GM23338 (cell line): ENCODE results near the gene COL6A3.

Source experiments
- EZH2 ChIP-seq: fragments of 200-600 bp; sonication (generic); IDR thresholded peaks from one replicate; pipeline ENCODE4 v1.8.0; 2017; ENCODE audit warnings: antibody characterized with exemption, mild to moderate bottlenecking, low read depth; ENCODE audit not compliant: unreplicated experiment
- EZH2phosphoT487 ChIP-seq: fragments of 200-600 bp; sonication (generic); IDR thresholded peaks from one replicate; pipeline ENCODE4 v1.8.1; 2018; ENCODE audit warnings: antibody characterized with exemption; ENCODE audit not compliant: unreplicated experiment
- POLR2AphosphoS5 ChIP-seq: IDR thresholded peaks from 2 replicates; pipeline ENCODE4 v1.6.1; 2016; ENCODE audit warnings: antibody characterized with exemption, low read depth
- REST ChIP-seq: IDR thresholded peaks from one replicate; pipeline ENCODE4 v1.6.1; 2018; ENCODE audit warnings: antibody characterized with exemption; ENCODE audit not compliant: unreplicated experiment
- TF ChIP-seq, protein P1 (sequence below), 2 experiments: fragments of 200-600 bp in 1 of 2; sonication (generic) in 1 of 2; conservative IDR thresholded peaks; 2 replicates each; pipeline versions ENCODE4 v1.5.1 to v1.6.1; 2016 to 2017; ENCODE audit warnings: antibody characterized with exemption in 2 of 2, low read depth in 2 of 2, mild to moderate bottlenecking in 2 of 2, moderate library complexity in 1 of 2
- TF ChIP-seq, protein P2 (sequence below): IDR thresholded peaks from 2 replicates; pipeline ENCODE4 v1.6.1; 2016; ENCODE audit warnings: antibody characterized with exemption

DNA sequence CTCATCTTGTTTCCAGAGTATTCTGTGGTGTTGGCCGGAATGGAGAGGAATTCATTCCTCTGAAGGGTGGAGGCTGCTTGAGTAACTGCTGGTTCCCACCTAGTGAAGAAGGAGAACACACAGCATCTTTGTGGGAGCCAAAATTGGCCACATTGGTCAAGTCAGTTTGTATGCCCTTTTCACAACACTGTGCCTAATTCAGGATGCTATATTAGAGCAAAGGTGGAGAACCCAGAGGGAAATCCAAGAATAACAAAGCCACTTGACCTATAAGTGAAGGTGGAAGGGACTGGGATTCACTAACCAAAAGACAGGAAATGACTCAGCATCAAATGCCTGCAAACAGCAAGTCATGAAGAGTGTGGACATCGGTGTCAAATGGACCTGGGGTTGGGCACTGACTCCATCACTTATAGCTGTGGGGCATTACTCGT is 45.8 kb upstream of the COL6A3 start:
- TF ChIP-seq, protein P1, sequence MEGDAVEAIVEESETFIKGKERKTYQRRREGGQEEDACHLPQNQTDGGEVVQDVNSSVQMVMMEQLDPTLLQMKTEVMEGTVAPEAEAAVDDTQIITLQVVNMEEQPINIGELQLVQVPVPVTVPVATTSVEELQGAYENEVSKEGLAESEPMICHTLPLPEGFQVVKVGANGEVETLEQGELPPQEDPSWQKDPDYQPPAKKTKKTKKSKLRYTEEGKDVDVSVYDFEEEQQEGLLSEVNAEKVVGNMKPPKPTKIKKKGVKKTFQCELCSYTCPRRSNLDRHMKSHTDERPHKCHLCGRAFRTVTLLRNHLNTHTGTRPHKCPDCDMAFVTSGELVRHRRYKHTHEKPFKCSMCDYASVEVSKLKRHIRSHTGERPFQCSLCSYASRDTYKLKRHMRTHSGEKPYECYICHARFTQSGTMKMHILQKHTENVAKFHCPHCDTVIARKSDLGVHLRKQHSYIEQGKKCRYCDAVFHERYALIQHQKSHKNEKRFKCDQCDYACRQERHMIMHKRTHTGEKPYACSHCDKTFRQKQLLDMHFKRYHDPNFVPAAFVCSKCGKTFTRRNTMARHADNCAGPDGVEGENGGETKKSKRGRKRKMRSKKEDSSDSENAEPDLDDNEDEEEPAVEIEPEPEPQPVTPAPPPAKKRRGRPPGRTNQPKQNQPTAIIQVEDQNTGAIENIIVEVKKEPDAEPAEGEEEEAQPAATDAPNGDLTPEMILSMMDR (conservative IDR thresholded peaks at IDR 0.05; ENCODE audit: low read depth in 2 of 2): no peak
- TF ChIP-seq EZH2phosphoT487: no peak
- TF ChIP-seq REST: no peak
- no peak for TF ChIP-seq EZH2
- TF ChIP-seq, protein P2, sequence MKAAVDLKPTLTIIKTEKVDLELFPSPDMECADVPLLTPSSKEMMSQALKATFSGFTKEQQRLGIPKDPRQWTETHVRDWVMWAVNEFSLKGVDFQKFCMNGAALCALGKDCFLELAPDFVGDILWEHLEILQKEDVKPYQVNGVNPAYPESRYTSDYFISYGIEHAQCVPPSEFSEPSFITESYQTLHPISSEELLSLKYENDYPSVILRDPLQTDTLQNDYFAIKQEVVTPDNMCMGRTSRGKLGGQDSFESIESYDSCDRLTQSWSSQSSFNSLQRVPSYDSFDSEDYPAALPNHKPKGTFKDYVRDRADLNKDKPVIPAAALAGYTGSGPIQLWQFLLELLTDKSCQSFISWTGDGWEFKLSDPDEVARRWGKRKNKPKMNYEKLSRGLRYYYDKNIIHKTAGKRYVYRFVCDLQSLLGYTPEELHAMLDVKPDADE: no peak
- no peak for TF ChIP-seq POLR2AphosphoS5
